A673 (cell line): ENCODE results near the gene MRPL24. TPM values are rescaled to one million over a fixed set of nuclear protein-coding genes. Genes with fewer than 3 reads are reported as not detected.
A peak's percentile ranks its signal among the peaks of the same experiment; 100 is the strongest.

Experiments
- BruUV-seq: library from RNA; stranded (reverse); fragments of 400-500 nt; replicated peaks from 2 replicates; lab custom pipeline; 2021; lab: Mats Ljungman, UMichigan
- CTCF ChIA-PET: fragments of 300-600 bp; sonication (Branson Sonifier 250); formaldehyde crosslinking; loops from one replicate; lab custom pipeline; 2022; ENCODE audit warnings: antibody characterized with exemption; lab: Charles Lee
- POLR2A ChIA-PET: fragments of 300-600 bp; sonication (Branson Sonifier 250); formaldehyde crosslinking; loops from one replicate; lab custom pipeline; 2022; ENCODE audit warnings: antibody characterized with exemption; ENCODE audit not compliant: low non-redundant PET; lab: Charles Lee
- DNase-seq: peaks from one replicate; pipeline ENCODE4 v3.0.0-alpha.2; 2015; ENCODE audit warnings: low spot score
- H3K27ac ChIP-seq: fragments of 200-600 bp; sonication (generic); 2 replicates; pipeline ENCODE4 v1.5.1; 2016; ENCODE audit warnings: mixed run types, low read depth, mild to moderate bottlenecking, mixed read lengths, antibody characterized with exemption, low read length; ENCODE audit not compliant: poor library complexity, severe bottlenecking
- H3K27me3 ChIP-seq: fragments of 200-600 bp; sonication (generic); replicated peaks from 2 replicates; pipeline ENCODE4 v1.6.1; 2017; ENCODE audit warnings: mixed run types, low read depth, mild to moderate bottlenecking, mixed read lengths, antibody characterized with exemption, low read length; ENCODE audit not compliant: insufficient read depth, poor library complexity
- H3K36me3 ChIP-seq: fragments of 200-600 bp; sonication (generic); 2 replicates; pipeline ENCODE4 v1.6.1; 2016; ENCODE audit warnings: mixed run types, mild to moderate bottlenecking, mixed read lengths, antibody characterized with exemption, low read length; ENCODE audit not compliant: insufficient read depth, poor library complexity, severe bottlenecking
- H3K4me1 ChIP-seq: fragments of 200-600 bp; sonication (generic); 2 replicates; pipeline ENCODE4 v1.6.1; 2017; ENCODE audit warnings: mixed run types, mild to moderate bottlenecking, mixed read lengths, antibody characterized with exemption, low read length; ENCODE audit not compliant: insufficient read depth, poor library complexity, severe bottlenecking
- H3K4me3 ChIP-seq: fragments of 200-600 bp; sonication (generic); 2 replicates; pipeline ENCODE4 v1.5.1; 2016; ENCODE audit warnings: low read depth, mixed run types, mild to moderate bottlenecking, mixed read lengths, low read length; ENCODE audit not compliant: poor library complexity, severe bottlenecking
- H3K9me3 ChIP-seq: fragments of 200-600 bp; sonication (generic); 2 replicates; pipeline ENCODE4 v1.6.1; 2016; ENCODE audit warnings: mixed run types, low read depth, mild to moderate bottlenecking, mixed read lengths, antibody characterized with exemption, low read length; ENCODE audit not compliant: poor library complexity, severe bottlenecking
- CTCF ChIP-seq: fragments of 300-800, 200-600 bp; sonication (generic); conservative IDR thresholded peaks from 2 replicates; pipeline ENCODE4 v1.5.1; 2017; ENCODE audit warnings: low read depth, mild to moderate bottlenecking, antibody characterized with exemption, low read length, moderate library complexity, mixed read lengths
- EZH2 ChIP-seq: fragments of 200-600 bp; sonication (generic); IDR thresholded peaks from 2 replicates; pipeline ENCODE4 v1.6.1; 2017; ENCODE audit warnings: borderline replicate concordance, low read depth, mild to moderate bottlenecking, mixed read lengths, antibody characterized with exemption, low read length; ENCODE audit not compliant: poor library complexity, severe bottlenecking
- intact Hi-C: fragments of 100-400 bp; cut with micrococcal nuclease; formaldehyde crosslinking; loops from one replicate; pipeline ENCODE4 v1.10.0; 2022; ENCODE audit not compliant: unreplicated experiment
- total RNA-seq: library from RNA; stranded (reverse); gene quantifications from 2 replicates; pipeline ENCODE4 v1.2.3, GENCODE V29; 2021

MRPL24 gene
- total RNA-seq, 1 experiment from 2014 or later = 85.7 TPM

DNA sequence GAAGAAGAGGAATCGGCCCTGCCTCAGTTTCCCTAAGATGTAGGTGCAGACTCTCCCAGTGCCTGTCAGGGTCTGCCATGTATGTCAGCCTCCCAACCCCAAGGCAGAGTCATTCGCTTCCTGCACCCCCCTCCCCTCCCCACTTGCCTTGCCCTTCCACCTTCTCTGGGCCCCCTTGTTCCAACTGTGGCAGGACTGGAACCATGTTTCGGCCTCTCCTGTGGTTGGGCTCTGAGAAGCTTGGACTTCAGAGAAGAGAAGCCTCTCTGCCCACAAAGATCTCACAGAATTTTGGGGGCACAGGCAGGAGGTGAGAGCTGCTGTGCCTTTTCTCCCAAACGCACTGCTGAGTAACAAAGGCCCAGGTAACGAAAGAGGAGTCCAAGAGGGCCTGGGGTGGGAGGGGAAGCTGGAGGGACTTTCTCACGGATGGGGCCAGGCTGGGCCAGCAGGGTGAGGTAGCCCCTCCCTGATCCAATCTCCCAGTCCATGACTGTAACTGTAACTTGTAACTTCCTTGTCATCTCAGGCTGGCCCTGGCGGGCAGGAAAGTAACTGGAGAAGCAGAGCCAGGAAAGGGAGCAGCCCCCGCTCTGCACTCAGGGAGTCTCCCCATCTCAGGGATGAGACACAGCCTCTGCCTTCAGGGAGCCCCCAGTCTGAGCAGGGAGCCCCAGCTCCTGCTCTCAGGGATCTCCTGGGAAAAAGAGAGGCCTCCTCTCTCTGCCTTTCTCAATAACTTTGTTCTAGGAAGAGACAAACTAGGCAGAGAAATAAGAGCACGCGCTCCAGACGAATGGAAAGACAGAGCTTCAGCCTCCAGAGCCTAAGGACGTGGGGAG lies 46.8 kb downstream of the MRPL24 start:
- Histone ChIP-seq H3K27ac (no peak overlapping the region), H3K4me1 (peaks cover 22% of the 10 kb centered on the region), H3K36me3 (no peaks in the 10 kb centered on the region), H3K4me3 (no peak overlapping the region), H3K27me3 (no peaks in the 10 kb centered on the region), H3K9me3 (no peaks in the 10 kb centered on the region)
- no peak for DNase-seq
- BruUV-seq = no TSS peak
- ChIA-PET CTCF (no interaction called here), POLR2A (no interaction called here)
- intact Hi-C loops = no loop called here
- no peak for TF ChIP-seq EZH2
- no peak for TF ChIP-seq CTCF

DNA sequence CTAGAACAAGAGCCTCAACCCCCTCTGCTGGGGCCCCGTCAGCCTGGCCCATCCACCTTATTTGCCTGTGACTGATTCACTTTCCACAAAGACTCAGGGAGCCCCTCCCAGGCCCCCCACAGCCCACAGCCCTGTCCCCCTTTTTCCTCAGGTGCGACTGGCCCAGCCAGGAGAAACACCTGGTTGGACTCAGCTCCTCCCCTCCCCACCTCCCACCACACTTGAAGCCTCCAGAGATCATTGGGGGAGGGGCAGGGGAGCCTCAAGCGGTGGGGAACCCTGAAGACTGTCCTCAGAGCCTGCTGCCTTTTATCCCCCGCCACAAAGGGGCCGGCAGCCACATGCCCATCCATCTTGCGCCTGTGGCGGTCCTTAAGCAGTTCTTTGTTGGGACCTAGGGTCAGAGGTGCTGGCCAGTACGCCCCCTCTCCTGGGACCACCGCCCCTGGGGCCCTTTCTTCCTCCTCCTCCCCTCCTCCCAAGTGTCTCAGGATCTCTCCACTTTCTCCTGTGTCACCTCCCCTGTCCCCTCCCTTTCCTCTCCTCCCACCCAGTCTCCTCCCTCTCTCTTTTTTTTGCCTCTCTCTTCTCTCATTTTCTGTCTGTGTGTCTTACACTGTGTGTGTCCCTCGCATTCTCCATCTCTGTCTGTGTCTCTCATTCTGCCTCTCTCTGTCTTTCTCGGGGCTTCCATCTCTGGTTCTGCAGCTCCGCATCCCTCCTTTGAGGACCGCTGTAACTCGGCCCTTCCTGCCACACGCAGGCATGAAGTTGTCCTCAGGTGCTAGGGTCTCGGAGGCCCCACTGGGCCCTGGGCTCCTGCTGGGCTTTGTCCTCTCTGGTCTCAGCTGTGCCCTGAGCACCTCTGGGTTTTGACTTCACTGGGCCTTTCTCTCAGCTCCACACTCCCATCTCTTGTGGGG lies 47.7 kb downstream of the MRPL24 start:
- TF ChIP-seq EZH2 = no peak
- TF ChIP-seq CTCF = no peak
- ChIA-PET CTCF (interaction anchor here (4.7 kb wide), 1 partner anchor 34 kb away, joined by 117 read pairs; the partner anchor contains the start of genes ISG20L2 and METTL25B), POLR2A (no interaction called here)
- peaks cover 22% of the 10 kb centered on the region for H3K4me1 ChIP-seq
- BruUV-seq = no TSS peak
- no peak overlapping the region for H3K4me3 ChIP-seq
- no peaks in the 10 kb centered on the region for H3K27me3 ChIP-seq
- H3K36me3 ChIP-seq = no peaks in the 10 kb centered on the region
- intact Hi-C loops = no loop called here
- peak; percentile 42 for DNase-seq
- H3K9me3 ChIP-seq = no peaks in the 10 kb centered on the region
- H3K27ac ChIP-seq = no peak overlapping the region

GRCh38 chr1:156692441-156692924 lies 48.4 kb downstream of the MRPL24 start:
- no peaks in the 10 kb centered on the region for H3K36me3 ChIP-seq
- no peak for TF ChIP-seq CTCF
- TF ChIP-seq EZH2 = no peak
- H3K27ac ChIP-seq = no peak overlapping the region
- BruUV-seq = no TSS peak
- peaks cover 22% of the 10 kb centered on the region for H3K4me1 ChIP-seq
- DNase-seq = no peak
- ChIA-PET CTCF (interaction anchor here (0.6 to 4.7 kb wide), 3 partner anchors 13 to 34 kb away, joined by 4 to 117 read pairs (median 4); partner anchors contain the start of genes ISG20L2 and METTL25B), POLR2A (interaction anchor here (1.0 kb wide), 1 partner anchor 33 kb away, joined by 3 read pairs; no protein-coding TSS in a partner anchor)
- H3K27me3 ChIP-seq = no peaks in the 10 kb centered on the region
- no peak overlapping the region for H3K4me3 ChIP-seq
- intact Hi-C loops = no loop called here
- no peaks in the 10 kb centered on the region for H3K9me3 ChIP-seq
